ENCODE measurements around the gene AMOT. TPM values are rescaled to one million over a fixed set of nuclear protein-coding genes. Genes with fewer than 3 reads are reported as not detected.

The AMOT gene
- total RNA-seq, 1 donor from 2014 or later, result 3.9 TPM

- TF ChIP-seq CTCF (IDR thresholded peaks at IDR 0.05), result no peak
- no peaks in the 10 kb centered on the region for H3K9me3 ChIP-seq
- intact Hi-C loops (cut with DNase I), result no loop called here
Measured at GRCh38 chrX:112759512-112759911, 81.1 kb downstream of the AMOT start.

GRCh38 chrX:112757946-112758345, 82.7 kb downstream of the AMOT start:
- no peaks in the 10 kb centered on the region for H3K9me3 ChIP-seq
- no peaks in the 10 kb centered on the region for H3K36me3 ChIP-seq
- intact Hi-C loops (cut with DNase I), result no loop called here
- no peaks in the 10 kb centered on the region for H3K4me1 ChIP-seq
- TF ChIP-seq CTCF (IDR thresholded peaks at IDR 0.05), result no peak
- no peak overlapping the region for H3K4me3 ChIP-seq
- no peak overlapping the region for H3K27ac ChIP-seq
- no peaks in the 10 kb centered on the region for H3K27me3 ChIP-seq
- DNase-seq (ENCODE audit: low spot score in 2 of 2), result no peak

More at GRCh38 chrX:112759512-112759911, 81.1 kb downstream of the AMOT start:
- no peak overlapping the region for H3K4me3 ChIP-seq
- no peak overlapping the region for H3K27ac ChIP-seq
- no peaks in the 10 kb centered on the region for H3K27me3 ChIP-seq
- no peaks in the 10 kb centered on the region for H3K36me3 ChIP-seq
- H3K4me1 ChIP-seq, result no peaks in the 10 kb centered on the region
- no peak for DNase-seq (ENCODE audit: low spot score in 2 of 2)

GRCh38 chrX:112753116-112753515, 87.5 kb downstream of the AMOT start:
- intact Hi-C loops (cut with DNase I), result no loop called here

GRCh38 chrX:112751076-112751475, 89.6 kb downstream of the AMOT start:
- DNase-seq (ENCODE audit: low spot score in 2 of 2), result no peak
- TF ChIP-seq CTCF (IDR thresholded peaks at IDR 0.05), result no peak
- intact Hi-C loops (cut with DNase I), result no loop called here
- no peaks in the 10 kb centered on the region for H3K9me3 ChIP-seq
- H3K27me3 ChIP-seq, result no peaks in the 10 kb centered on the region
- no peak overlapping the region for H3K27ac ChIP-seq
- H3K4me3 ChIP-seq, result no peak overlapping the region
- H3K36me3 ChIP-seq, result no peaks in the 10 kb centered on the region
- H3K4me1 ChIP-seq, result no peaks in the 10 kb centered on the region

More at GRCh38 chrX:112753116-112753515, 87.5 kb downstream of the AMOT start:
- no peaks in the 10 kb centered on the region for H3K36me3 ChIP-seq
- H3K4me3 ChIP-seq, result no peak overlapping the region
- DNase-seq (ENCODE audit: low spot score in 2 of 2), result no peak
- H3K27ac ChIP-seq, result no peak overlapping the region
- H3K27me3 ChIP-seq, result no peaks in the 10 kb centered on the region
- no peaks in the 10 kb centered on the region for H3K4me1 ChIP-seq
- no peak for TF ChIP-seq CTCF (IDR thresholded peaks at IDR 0.05)
- H3K9me3 ChIP-seq, result no peaks in the 10 kb centered on the region

GRCh38 chrX:112746812-112747595, 93.6 kb downstream of the AMOT start:
- Histone ChIP-seq H3K9me3 (no peaks in the 10 kb centered on the region), H3K36me3 (no peaks in the 10 kb centered on the region), H3K4me1 (no peaks in the 10 kb centered on the region), H3K27me3 (no peaks in the 10 kb centered on the region), H3K4me3 (no peak overlapping the region), H3K27ac (no peak overlapping the region)
- intact Hi-C loops (cut with DNase I), result no loop called here
- no peak for DNase-seq (ENCODE audit: low spot score in 2 of 2)
- no peak for TF ChIP-seq CTCF (IDR thresholded peaks at IDR 0.05)

Data from ascending aorta (tissue), 2 donors.